Stimulated activated effector memory CD8-positive, alpha-beta T cell treated with anti-CD3 and anti-CD28 coated beads, Interleukin-12 subunit alpha, Interleukin-12 subunit beta, amount 100 ng/mL, for 72 hours (primary cell): ENCODE data around the gene RPN2.
A peak's percentile ranks its signal among the peaks of the same experiment; 100 is the strongest.

ENCODE experiments used
- ATAC-seq: fragments of 150-1000 bp; cut with Tn5 transposase; 2 replicates; pipeline ENCODE4 v1.10.0; 2021
- DNase-seq, 2 donors: peaks; one replicate each; pipeline ENCODE4 v3.0.0; 2021 to 2022; ENCODE audit warnings: low spot score in 2 of 2
- H3K27ac Mint-ChIP-seq: one replicate; pipeline ENCODE4 v1.8.0; 2022; ENCODE audit warnings: mild to moderate bottlenecking, mixed read lengths
- H3K36me3 Mint-ChIP-seq: one replicate; pipeline ENCODE4 v1.8.0; 2022; ENCODE audit warnings: mild to moderate bottlenecking, mixed read lengths
- H3K4me1 Mint-ChIP-seq: one replicate; pipeline ENCODE4 v1.8.0; 2022; ENCODE audit warnings: mixed read lengths
- H3K4me3 Mint-ChIP-seq: one replicate; pipeline ENCODE4 v1.8.0; 2022; ENCODE audit warnings: mild to moderate bottlenecking, mixed read lengths
- H3K9me3 Mint-ChIP-seq: one replicate; pipeline ENCODE4 v1.8.0; 2022; ENCODE audit warnings: mixed read lengths

Gene RPN2

DNA sequence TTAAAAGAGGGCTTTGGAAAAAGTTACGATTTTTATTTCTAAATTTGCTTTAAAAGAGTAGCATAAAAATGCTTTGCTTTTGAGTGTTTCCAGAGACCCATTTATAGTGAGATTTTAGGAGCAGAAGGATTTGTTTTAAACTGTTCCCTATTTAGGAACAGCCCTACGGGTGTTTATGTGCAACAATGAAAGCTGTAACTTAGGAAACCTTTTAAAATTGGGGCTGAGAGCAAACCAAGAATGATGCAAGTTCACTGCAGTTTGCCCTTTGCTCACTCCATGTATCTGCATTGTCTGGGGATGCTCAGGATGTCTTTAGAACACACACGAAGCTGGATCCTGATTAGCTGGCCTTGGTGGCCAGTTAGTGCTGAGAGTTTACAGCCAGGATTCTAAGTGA, 41.6 kb downstream of the RPN2 start:
- ATAC-seq = no peak
- DNase-seq = no peak
- Mint-ChIP-seq H3K27ac (no peak overlapping the region), H3K36me3 (peaks cover 91% of the 10 kb centered on the region), H3K9me3 (no peaks in the 10 kb centered on the region), H3K4me1 (peaks cover 11% of the 10 kb centered on the region), H3K4me3 (no peak overlapping the region)

DNA sequence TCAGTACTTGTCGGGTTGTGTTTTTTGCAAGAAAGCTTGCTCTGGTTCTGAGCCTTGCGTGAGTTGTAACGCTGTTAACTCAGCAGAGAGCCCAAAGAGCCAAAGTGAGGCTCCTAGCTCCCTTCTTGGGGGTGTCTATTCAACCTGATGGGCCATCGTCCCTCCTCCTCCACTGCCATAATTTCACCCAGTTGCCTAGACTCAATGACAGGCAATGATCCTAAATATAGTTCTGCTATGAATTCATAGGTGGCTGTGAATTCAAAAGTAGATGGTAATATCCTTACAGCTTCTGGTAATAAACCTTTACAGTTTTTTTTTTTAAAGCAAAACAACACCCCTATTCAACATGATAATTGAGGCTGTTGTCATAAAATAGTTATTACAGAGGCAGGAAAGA, 43.0 kb downstream of the RPN2 start:
- peaks cover 11% of the 10 kb centered on the region for H3K4me1 Mint-ChIP-seq
- H3K36me3 Mint-ChIP-seq = peaks cover 91% of the 10 kb centered on the region
- no peak overlapping the region for H3K27ac Mint-ChIP-seq
- no peak for DNase-seq
- no peaks in the 10 kb centered on the region for H3K9me3 Mint-ChIP-seq
- no peak for ATAC-seq
- no peak overlapping the region for H3K4me3 Mint-ChIP-seq

DNA sequence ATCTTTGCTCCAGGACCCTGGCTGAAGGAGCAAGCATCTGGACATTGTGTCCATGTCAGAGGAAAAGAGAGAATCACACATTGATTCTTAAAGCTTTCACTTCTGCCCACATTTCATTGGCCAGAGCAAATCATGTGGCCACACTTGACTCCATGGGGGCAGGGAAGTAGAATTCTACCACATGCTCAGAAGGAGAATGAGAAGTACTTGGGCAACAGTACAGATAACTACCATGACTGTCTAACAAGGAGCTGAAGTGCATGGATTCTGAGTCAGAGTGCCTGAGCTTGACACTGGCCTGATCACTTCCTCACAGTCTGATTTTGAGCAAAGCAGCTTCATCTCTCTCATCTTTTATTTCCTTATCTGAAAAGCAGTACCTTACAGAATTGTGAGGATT, 43.9 kb downstream of the RPN2 start:
- Mint-ChIP-seq H3K9me3 (no peaks in the 10 kb centered on the region), H3K27ac (peak overlapping the region; percentile 37), H3K36me3 (peaks cover 91% of the 10 kb centered on the region), H3K4me1 (peaks cover 11% of the 10 kb centered on the region), H3K4me3 (no peak overlapping the region)
- DNase-seq (no peak), ATAC-seq (peak; percentile 64)

DNA sequence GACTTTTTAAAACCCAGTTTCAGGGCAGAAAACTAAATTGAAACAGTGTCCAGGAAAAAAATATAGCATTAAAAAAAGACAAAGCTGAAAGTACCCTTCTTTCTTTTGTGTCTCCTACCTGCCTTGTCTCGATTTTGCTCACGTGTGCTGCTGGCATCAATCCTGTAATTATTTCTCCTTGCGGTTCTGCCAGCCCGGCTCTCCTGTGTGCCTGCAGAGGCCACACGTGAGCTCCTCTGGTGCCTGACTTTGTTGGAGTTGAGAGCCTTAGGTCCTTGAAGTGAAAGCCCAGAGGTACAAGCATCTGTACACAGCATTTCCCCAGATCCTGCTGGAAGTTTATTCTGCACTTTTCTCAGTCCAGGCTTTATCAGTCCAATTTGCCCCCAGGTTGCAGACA, 46.0 kb downstream of the RPN2 start:
- H3K9me3 Mint-ChIP-seq = no peaks in the 10 kb centered on the region
- DNase-seq (no peak), ATAC-seq (no peak)
- H3K27ac Mint-ChIP-seq = peak overlapping the region; percentile 72
- H3K4me3 Mint-ChIP-seq = no peak overlapping the region
- peaks cover 91% of the 10 kb centered on the region for H3K36me3 Mint-ChIP-seq
- H3K4me1 Mint-ChIP-seq = peaks cover under 1% of the 10 kb centered on the region

GRCh38 chr20:37226889-37227288, 47.8 kb downstream of the RPN2 start:
- Mint-ChIP-seq H3K4me3 (no peak overlapping the region), H3K36me3 (peaks cover 97% of the 10 kb centered on the region), H3K9me3 (no peaks in the 10 kb centered on the region), H3K4me1 (no peaks in the 10 kb centered on the region), H3K27ac (peak overlapping the region; percentile 29)
- DNase-seq = no peak
- ATAC-seq = no peak

GRCh38 chr20:37228082-37228481, 49.0 kb downstream of the RPN2 start:
- no peaks in the 10 kb centered on the region for H3K4me1 Mint-ChIP-seq
- ATAC-seq (no peak), DNase-seq (no peak)
- no peak overlapping the region for H3K27ac Mint-ChIP-seq
- H3K9me3 Mint-ChIP-seq = no peaks in the 10 kb centered on the region
- no peak overlapping the region for H3K4me3 Mint-ChIP-seq
- H3K36me3 Mint-ChIP-seq = peaks cover 100% of the 10 kb centered on the region

- ATAC-seq = no peak
- Mint-ChIP-seq H3K36me3 (peaks cover 100% of the 10 kb centered on the region), H3K4me1 (no peaks in the 10 kb centered on the region), H3K9me3 (no peaks in the 10 kb centered on the region), H3K27ac (peak overlapping the region; percentile 70), H3K4me3 (no peak overlapping the region)
- DNase-seq = no peak
These were observed 49.5 kb downstream of the RPN2 start for GRCh38 chr20:37228656-37229055.

GRCh38 chr20:37229357-37229756, 50.2 kb downstream of the RPN2 start:
- Mint-ChIP-seq H3K4me1 (no peaks in the 10 kb centered on the region), H3K4me3 (no peak overlapping the region), H3K9me3 (no peaks in the 10 kb centered on the region), H3K36me3 (peaks cover 100% of the 10 kb centered on the region), H3K27ac (peak overlapping the region; percentile 70)
- ATAC-seq = no peak
- DNase-seq = no peak

GRCh38 chr20:37230200-37230599, 51.1 kb downstream of the RPN2 start:
- no peak overlapping the region for H3K4me3 Mint-ChIP-seq
- H3K27ac Mint-ChIP-seq = no peak overlapping the region
- no peaks in the 10 kb centered on the region for H3K9me3 Mint-ChIP-seq
- ATAC-seq = no peak
- no peaks in the 10 kb centered on the region for H3K4me1 Mint-ChIP-seq
- H3K36me3 Mint-ChIP-seq = peaks cover 100% of the 10 kb centered on the region
- DNase-seq = no peak

DNA sequence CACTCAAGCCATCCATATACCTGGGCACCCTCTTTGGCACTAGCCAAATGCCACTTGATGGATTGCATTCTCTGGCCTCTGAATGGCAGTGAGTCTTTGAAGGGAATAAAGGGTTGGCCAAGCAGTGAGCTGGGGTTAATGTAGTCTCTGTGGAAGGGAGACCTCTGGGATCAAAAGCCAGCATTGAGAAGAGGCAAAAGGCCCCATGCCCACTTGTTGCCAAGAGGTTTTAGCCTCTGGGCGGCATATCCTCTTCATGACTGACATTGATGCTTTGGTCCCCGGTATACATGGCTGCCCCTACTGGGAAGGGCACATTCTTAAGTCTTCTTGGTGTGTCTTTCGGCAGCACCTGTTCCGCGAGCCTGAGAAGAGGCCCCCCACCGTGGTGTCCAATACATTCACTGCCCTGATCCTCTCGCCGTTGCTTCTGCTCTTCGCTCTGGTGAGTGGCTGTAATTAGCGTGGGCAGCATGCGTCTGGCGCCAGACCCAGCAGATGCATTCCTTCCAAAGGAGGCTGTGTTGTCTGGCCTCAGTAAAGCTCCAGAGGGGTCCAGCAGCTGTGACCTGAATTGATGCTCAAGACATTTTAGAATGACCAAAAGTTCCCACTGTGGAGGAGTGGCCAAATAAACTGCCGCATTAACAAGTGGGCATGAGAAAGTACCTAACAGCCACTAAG, 53.0 kb downstream of the RPN2 start:
- no peak for ATAC-seq
- Mint-ChIP-seq H3K9me3 (no peaks in the 10 kb centered on the region), H3K4me3 (no peak overlapping the region), H3K4me1 (no peaks in the 10 kb centered on the region), H3K36me3 (peaks cover 100% of the 10 kb centered on the region), H3K27ac (peak overlapping the region; percentile 56)
- no peak for DNase-seq

- Mint-ChIP-seq H3K4me1 (no peaks in the 10 kb centered on the region), H3K36me3 (peaks cover 100% of the 10 kb centered on the region), H3K4me3 (no peak overlapping the region), H3K27ac (no peak overlapping the region), H3K9me3 (no peaks in the 10 kb centered on the region)
- DNase-seq (no peak), ATAC-seq (no peak)
These were observed 54.6 kb downstream of the RPN2 start for GRCh38 chr20:37233548-37234253.

- Mint-ChIP-seq H3K9me3 (no peaks in the 10 kb centered on the region), H3K27ac (no peak overlapping the region), H3K36me3 (peaks cover 100% of the 10 kb centered on the region), H3K4me3 (no peak overlapping the region), H3K4me1 (no peaks in the 10 kb centered on the region)
- ATAC-seq = no peak
- no peak for DNase-seq
These were observed 55.1 kb downstream of the RPN2 start for GRCh38 chr20:37234254-37234581.

DNA sequence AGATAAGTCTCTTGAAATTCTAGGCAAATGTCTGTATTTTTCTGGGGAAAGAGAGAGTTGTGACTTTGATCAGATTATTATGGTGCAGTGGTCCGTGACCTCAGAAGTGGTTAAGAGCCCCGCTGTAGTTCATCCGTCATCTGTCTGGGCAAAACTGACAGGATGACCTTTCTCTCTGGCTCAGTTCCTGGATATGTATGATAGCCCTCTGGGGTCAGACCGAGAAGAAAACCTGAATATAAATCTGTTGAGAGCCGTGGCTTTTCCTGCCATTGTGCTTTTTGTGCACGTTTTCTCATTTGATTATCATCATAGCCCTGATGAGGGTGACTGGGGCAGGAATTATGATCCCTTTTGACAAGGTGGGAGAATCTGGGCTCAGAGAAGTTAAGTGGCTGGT, 55.9 kb downstream of the RPN2 start:
- H3K27ac Mint-ChIP-seq = no peak overlapping the region
- ATAC-seq (no peak), DNase-seq (no peak)
- H3K9me3 Mint-ChIP-seq = no peaks in the 10 kb centered on the region
- no peaks in the 10 kb centered on the region for H3K4me1 Mint-ChIP-seq
- H3K4me3 Mint-ChIP-seq = no peak overlapping the region
- H3K36me3 Mint-ChIP-seq = peaks cover 100% of the 10 kb centered on the region

GRCh38 chr20:37236462-37236861, 57.3 kb downstream of the RPN2 start:
- Mint-ChIP-seq H3K4me3 (no peak overlapping the region), H3K27ac (peak overlapping the region; percentile 43), H3K4me1 (no peaks in the 10 kb centered on the region), H3K9me3 (no peaks in the 10 kb centered on the region), H3K36me3 (peaks cover 100% of the 10 kb centered on the region)
- DNase-seq (no peak), ATAC-seq (no peak)

- no peak overlapping the region for H3K4me3 Mint-ChIP-seq
- DNase-seq = no peak
- H3K4me1 Mint-ChIP-seq = no peaks in the 10 kb centered on the region
- no peak overlapping the region for H3K27ac Mint-ChIP-seq
- no peak for ATAC-seq
- H3K36me3 Mint-ChIP-seq = peaks cover 100% of the 10 kb centered on the region
- H3K9me3 Mint-ChIP-seq = no peaks in the 10 kb centered on the region
These were observed 58.5 kb downstream of the RPN2 start for GRCh38 chr20:37237656-37238055.

- H3K27ac Mint-ChIP-seq = peak overlapping the region; percentile 56
These were observed 59.3 kb downstream of the RPN2 start for GRCh38 chr20:37238426-37238825.

More at GRCh38 chr20:37238426-37238825, 59.3 kb downstream of the RPN2 start:
- ATAC-seq (no peak), DNase-seq (no peak)
- H3K4me3 Mint-ChIP-seq = no peak overlapping the region
- no peaks in the 10 kb centered on the region for H3K4me1 Mint-ChIP-seq
- peaks cover 100% of the 10 kb centered on the region for H3K36me3 Mint-ChIP-seq
- H3K9me3 Mint-ChIP-seq = no peaks in the 10 kb centered on the region
